KMS-11 (cell line): ENCODE measurements around the gene GGA3.

ENCODE experiments used
- H2AFZ ChIP-seq: fragments of 200-600 bp; sonication (generic); 2 replicates; pipeline ENCODE4 v1.6.1; 2016; ENCODE audit warnings: antibody characterized with exemption, mixed run types, low read depth
- H3K27ac ChIP-seq: fragments of 200-600 bp; sonication (generic); 2 replicates; pipeline ENCODE4 v1.6.1; 2016; ENCODE audit warnings: mild to moderate bottlenecking, mixed run types
- H3K27me3 ChIP-seq: fragments of 200-600 bp; sonication (generic); 2 replicates; pipeline ENCODE4 v1.6.1; 2017; ENCODE audit warnings: mild to moderate bottlenecking, low read depth, mixed run types, moderate library complexity; ENCODE audit not compliant: insufficient read depth
- H3K36me3 ChIP-seq: fragments of 200-600 bp; sonication (generic); 2 replicates; pipeline ENCODE4 v1.6.1; 2017; ENCODE audit warnings: mild to moderate bottlenecking, mixed run types; ENCODE audit not compliant: insufficient read depth
- H3K4me1 ChIP-seq: fragments of 200-600 bp; sonication (generic); 2 replicates; pipeline ENCODE4 v1.6.1; 2016; ENCODE audit warnings: mild to moderate bottlenecking, low read depth, mixed run types; ENCODE audit not compliant: poor library complexity, severe bottlenecking
- H3K4me2 ChIP-seq: fragments of 200-600 bp; sonication (generic); 2 replicates; pipeline ENCODE4 v1.7.0; 2016; ENCODE audit warnings: mild to moderate bottlenecking, mixed run types
- H3K4me3 ChIP-seq: fragments of 200-600 bp; sonication (generic); IDR thresholded peaks from 2 replicates; pipeline ENCODE4 v1.6.1; 2017; ENCODE audit warnings: low read depth, low read length, mixed read lengths; ENCODE audit not compliant: insufficient read depth
- H3K79me2 ChIP-seq: fragments of 200-600 bp; sonication (generic); 2 replicates; pipeline ENCODE4 v1.6.1; 2016; ENCODE audit warnings: low read depth, mixed run types; ENCODE audit not compliant: insufficient read depth
- H3K9ac ChIP-seq: fragments of 200-600 bp; sonication (generic); 2 replicates; pipeline ENCODE4 v1.6.1; 2016; ENCODE audit warnings: mild to moderate bottlenecking, mixed run types
- H4K20me1 ChIP-seq: fragments of 200-600 bp; sonication (generic); 2 replicates; pipeline ENCODE4 v1.6.1; 2016; ENCODE audit warnings: mild to moderate bottlenecking, mixed run types; ENCODE audit not compliant: insufficient read depth
- CTCF ChIP-seq: fragments of 200-600 bp; sonication (generic); conservative IDR thresholded peaks from 2 replicates; pipeline ENCODE4 v1.6.1; 2017; ENCODE audit warnings: low read depth, mild to moderate bottlenecking, antibody characterized with exemption, low read length, moderate library complexity, mixed read lengths

The GGA3 gene

GRCh38 chr17:75238020-75238580, 23.3 kb downstream of the GGA3 start:
- Histone ChIP-seq H3K9ac (no peak overlapping the region), H4K20me1 (peaks cover 6% of the 10 kb centered on the region; the same call in 1 of the 2 replicates), H2AFZ (no peak overlapping the region), H3K79me2 (no peaks in the 10 kb centered on the region), H3K4me2 (no peak overlapping the region), H3K4me1 (peaks cover 8% of the 10 kb centered on the region), H3K36me3 (peaks cover 11% of the 10 kb centered on the region; the same call in 1 of the 2 replicates), H3K27ac (no peak overlapping the region), H3K27me3 (no peaks in the 10 kb centered on the region), H3K4me3 (no peak overlapping the region)
- TF ChIP-seq CTCF, result no peak

GRCh38 chr17:75237100-75238014, 24.0 kb downstream of the GGA3 start:
- TF ChIP-seq CTCF, result no peak
- Histone ChIP-seq H3K27ac (no peak overlapping the region), H3K79me2 (no peaks in the 10 kb centered on the region), H3K4me1 (peaks cover 8% of the 10 kb centered on the region), H3K9ac (no peak overlapping the region), H3K4me3 (no peak overlapping the region), H2AFZ (no peak overlapping the region), H3K27me3 (no peaks in the 10 kb centered on the region), H3K36me3 (peaks cover 18% of the 10 kb centered on the region; the same call in 1 of the 2 replicates), H3K4me2 (no peak overlapping the region), H4K20me1 (peaks cover 6% of the 10 kb centered on the region; the same call in 1 of the 2 replicates)

- no peaks in the 10 kb centered on the region for H3K27me3 ChIP-seq
- no peaks in the 10 kb centered on the region for H3K79me2 ChIP-seq
- no peaks in the 10 kb centered on the region for H3K4me1 ChIP-seq
- TF ChIP-seq CTCF, result no peak
- H3K27ac ChIP-seq, result no peak overlapping the region
- H4K20me1 ChIP-seq, result no peaks in the 10 kb centered on the region
- peaks cover 26% of the 10 kb centered on the region; the same call in 1 of the 2 replicates for H3K36me3 ChIP-seq
- H2AFZ ChIP-seq, result no peak overlapping the region
- H3K9ac ChIP-seq, result no peak overlapping the region
- H3K4me2 ChIP-seq, result no peak overlapping the region
- H3K4me3 ChIP-seq, result no peak overlapping the region
These were observed 28.6 kb downstream of the GGA3 start for GRCh38 chr17:75232786-75233185.

GRCh38 chr17:75231741-75232464, 29.5 kb downstream of the GGA3 start:
- H4K20me1 ChIP-seq, result no peaks in the 10 kb centered on the region
- H3K79me2 ChIP-seq, result no peaks in the 10 kb centered on the region
- no peak overlapping the region for H3K9ac ChIP-seq
- H3K4me1 ChIP-seq, result no peaks in the 10 kb centered on the region
- no peak overlapping the region for H3K27ac ChIP-seq
- peaks cover 26% of the 10 kb centered on the region; the same call in 1 of the 2 replicates for H3K36me3 ChIP-seq
- H3K27me3 ChIP-seq, result no peaks in the 10 kb centered on the region
- no peak overlapping the region for H2AFZ ChIP-seq
- H3K4me3 ChIP-seq, result no peak overlapping the region
- no peak for TF ChIP-seq CTCF
- no peak overlapping the region for H3K4me2 ChIP-seq
